Activated T-helper 1 cell treated with Interleukin-2 at 50 U/mL for 16 hours (primary cell): Measurements from ENCODE around the gene NBPF1.
"Not testable (repeated sequence)": the region's sequence is repeated elsewhere in the genome, so short reads cannot be mapped to it uniquely, and the experiment has no call there.

Experiments used
- DNase-seq: peaks from one replicate; pipeline ENCODE4 v3.0.0-alpha.2; 2020; ENCODE audit warnings: low read depth

NBPF1 gene

GRCh38 chr1:16621681-16622315, 8.4 kb upstream of the NBPF1 start:
- not testable (repeated sequence) for DNase-seq

GRCh38 chr1:16621300-16621658, 7.9 kb upstream of the NBPF1 start:
- DNase-seq = no peak

GRCh38 chr1:16619803-16620501, 6.6 kb upstream of the NBPF1 start:
- not testable (repeated sequence) for DNase-seq

- DNase-seq = no peak
Observed at GRCh38 chr1:16618719-16619118, 5.4 kb upstream of the NBPF1 start.

- DNase-seq = no peak
Observed at GRCh38 chr1:16617778-16618580, 4.6 kb upstream of the NBPF1 start.

GRCh38 chr1:16617114-16617631, 3.8 kb upstream of the NBPF1 start:
- DNase-seq = no peak

GRCh38 chr1:16615253-16616252, 2.2 kb upstream of the NBPF1 start:
- no peak for DNase-seq

DNA sequence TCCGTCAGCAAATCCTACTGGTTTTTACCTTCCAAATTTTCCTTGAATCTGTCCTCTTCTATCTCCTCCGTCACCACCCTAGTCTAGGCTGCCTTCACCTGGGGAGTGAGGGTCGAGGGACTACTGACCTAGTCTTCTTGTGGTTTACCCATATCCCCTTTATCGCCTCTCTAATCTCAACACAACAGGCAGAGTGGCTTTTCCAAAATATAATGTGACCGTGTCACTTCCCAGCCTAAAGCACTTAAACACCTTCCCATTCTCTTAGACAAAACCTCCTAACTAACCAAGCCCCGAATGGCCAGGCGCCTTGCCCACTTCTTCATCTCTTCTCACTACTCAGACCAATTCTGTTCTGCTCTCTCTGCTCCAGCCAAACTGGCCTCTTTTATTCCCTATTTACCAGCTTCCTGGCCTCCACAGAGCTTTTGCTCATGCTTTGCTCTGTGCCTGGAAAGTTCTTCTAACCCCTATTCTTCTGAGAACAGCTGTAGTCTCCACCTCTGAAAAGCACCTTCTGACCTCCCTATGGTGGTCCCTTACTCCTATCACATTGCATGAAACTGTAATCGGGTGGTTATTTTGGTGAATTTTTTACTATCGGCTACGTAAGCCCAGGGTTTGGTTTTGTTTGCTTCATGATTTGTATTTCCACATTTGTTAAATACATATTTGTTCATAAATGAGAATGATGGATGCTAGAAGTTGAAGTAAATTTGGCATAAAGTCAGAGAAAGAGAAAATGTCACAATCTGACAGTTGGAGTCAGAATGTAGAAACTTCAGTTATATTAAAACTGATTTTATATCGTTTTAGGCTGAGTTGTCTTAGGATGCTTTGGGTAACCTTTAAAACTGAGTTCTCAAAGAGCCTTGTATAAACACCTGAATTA, 1.2 kb upstream of the NBPF1 start:
- DNase-seq = no peak

DNA sequence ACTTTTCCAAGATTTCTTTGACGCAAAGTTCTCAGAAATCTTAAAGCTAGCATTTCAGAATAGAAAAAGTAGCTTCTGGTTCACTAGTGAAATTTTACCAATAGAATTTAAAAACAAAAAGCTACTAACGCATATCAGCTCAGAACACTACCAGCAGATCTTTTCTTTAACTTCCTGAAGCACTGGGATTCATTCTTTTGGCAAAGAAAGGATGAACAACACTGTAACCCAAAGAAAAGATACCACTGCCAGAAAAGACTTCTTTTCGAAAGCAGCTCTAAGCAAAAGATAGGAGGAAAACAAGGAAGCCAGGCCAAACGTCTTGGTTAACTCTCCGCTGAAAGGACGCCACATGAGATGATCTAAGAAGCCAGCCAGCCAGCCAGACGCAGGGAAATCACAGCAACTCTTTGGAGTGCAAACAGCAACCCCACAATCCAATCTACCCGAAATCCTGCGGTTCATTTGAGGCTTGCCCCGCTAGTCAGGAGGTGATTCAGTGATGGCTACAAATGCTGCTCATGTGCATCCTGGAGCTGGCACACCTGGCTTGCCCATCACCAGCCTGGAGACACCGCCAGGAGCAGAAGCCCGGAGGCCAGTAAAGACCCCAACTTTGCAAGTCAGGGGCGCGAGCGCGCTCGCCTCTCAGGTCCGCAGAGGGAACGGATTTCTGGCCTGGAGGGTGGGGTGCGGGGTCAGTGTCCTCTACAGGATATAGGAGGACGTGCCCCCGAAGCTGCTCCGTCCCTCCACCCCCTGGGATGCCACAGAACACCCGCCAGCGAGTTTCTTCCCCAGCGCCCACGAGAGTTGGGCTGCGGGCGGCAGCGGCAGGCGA, 812 bp downstream of the NBPF1 start:
- no peak for DNase-seq

- not testable (repeated sequence) for DNase-seq
Observed at GRCh38 chr1:16611981-16612331, 1.4 kb downstream of the NBPF1 start.

- not testable (repeated sequence) for DNase-seq
Observed at GRCh38 chr1:16611164-16611563, 2.2 kb downstream of the NBPF1 start.

DNA sequence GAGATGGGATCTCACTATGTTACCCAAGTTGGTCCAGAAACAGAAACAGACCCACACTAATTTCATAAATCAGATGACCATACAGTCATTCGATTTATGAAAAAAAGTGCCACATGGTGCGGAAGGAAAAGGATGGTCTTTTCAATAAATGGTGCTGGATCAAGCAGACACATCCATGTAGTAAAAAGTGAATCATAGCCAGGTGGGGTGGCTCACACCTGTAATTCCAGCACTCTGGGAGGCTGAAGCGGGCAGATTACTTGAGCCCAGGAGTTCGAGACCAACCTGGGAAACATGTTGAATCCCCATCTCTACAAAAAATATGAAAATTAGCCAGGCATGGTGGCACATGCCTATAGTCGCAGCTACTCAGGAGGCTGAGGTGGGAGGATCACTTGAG, 2.8 kb downstream of the NBPF1 start:
- DNase-seq = not testable (repeated sequence)

- DNase-seq = not testable (repeated sequence)
Observed at GRCh38 chr1:16609761-16610160, 3.6 kb downstream of the NBPF1 start.

DNA sequence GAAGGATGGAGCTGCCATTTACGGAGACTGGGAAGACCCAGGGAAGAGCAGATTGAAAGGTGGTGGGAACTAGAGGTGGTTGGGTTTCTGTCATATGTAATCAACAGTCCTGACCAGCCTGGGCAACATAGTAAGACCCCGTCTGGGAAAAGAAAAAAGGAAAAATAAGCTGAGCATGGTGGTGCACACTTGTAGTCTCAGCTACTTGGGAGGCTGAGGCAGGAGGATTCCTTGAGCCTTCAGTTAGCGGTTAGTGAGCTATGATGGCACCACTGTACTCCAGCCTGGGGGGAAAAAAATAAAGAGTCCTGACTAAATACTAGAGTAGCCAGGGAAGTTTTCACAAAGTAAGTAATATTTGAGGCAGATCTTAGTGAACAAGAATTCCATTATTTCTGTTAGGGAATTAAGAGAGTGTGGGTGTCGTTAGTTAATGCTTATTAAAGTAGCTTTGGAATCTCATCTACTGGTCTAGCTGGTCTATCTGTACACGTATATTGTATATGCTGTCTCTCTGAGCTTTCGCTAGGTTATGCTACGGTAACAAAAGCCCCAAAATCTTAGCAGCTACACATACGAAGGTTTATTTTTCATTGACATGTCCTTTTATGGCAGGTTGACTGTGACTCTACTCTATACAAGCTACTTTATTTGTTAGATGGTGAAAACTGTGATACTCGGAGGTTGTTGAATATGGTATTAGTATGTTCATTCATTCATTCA, 4.4 kb downstream of the NBPF1 start:
- DNase-seq = no peak

GRCh38 chr1:16607853-16608815, 5.2 kb downstream of the NBPF1 start:
- not testable (repeated sequence) for DNase-seq

DNA sequence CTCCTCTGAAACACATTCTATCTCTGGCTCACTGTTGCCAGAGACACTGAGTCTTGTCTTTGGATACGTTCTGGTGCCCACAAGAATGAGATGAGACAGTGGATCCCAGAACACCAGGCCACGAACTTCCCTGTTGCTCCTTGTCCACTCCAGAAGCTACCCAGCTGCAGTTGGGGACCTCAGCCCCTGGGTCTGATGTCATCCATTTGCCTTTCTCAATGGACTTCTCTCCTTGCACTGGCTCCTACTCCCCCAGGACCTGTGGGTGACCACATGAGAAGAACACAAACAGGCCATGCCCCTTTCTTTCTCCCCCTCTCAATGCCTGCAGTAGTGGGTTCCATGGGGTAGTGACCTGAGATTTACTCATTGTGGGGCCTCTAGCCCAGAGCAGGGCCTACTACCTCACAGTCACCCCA, 5.9 kb downstream of the NBPF1 start:
- no peak for DNase-seq

GRCh38 chr1:16606666-16607432, 6.5 kb downstream of the NBPF1 start:
- not testable (repeated sequence) for DNase-seq
